Activated B cell treated with CpG ODN at 0.5 μM for 24 hours (primary cell): ENCODE results near the gene KDM4C. TPM values are rescaled to one million over a fixed set of nuclear protein-coding genes. Genes with fewer than 3 reads are reported as not detected.
A peak's percentile ranks its signal among the peaks of the same experiment; 100 is the strongest.

Experiments
- ATAC-seq: fragments of 200-7000 bp; cut with Tn5 transposase; one replicate; pipeline ENCODE4 v1.10.0; 2021; ENCODE audit warnings: low read depth, mild to moderate bottlenecking, moderate library complexity
- CTCF ChIA-PET: fragments of 350-600 bp; sonication (Branson Sonifier 250); formaldehyde crosslinking; loops from one replicate; lab custom pipeline; 2021; ENCODE audit warnings: antibody characterized with exemption; lab: Charles Lee
- POLR2A ChIA-PET: fragments of 350-600 bp; sonication (Branson Sonifier 250); formaldehyde crosslinking; loops from one replicate; lab custom pipeline; 2021; ENCODE audit warnings: antibody characterized with exemption; lab: Charles Lee
- DNase-seq: peaks from one replicate; pipeline ENCODE4 v3.0.0; 2022
- H3K27ac Mint-ChIP-seq: one replicate; pipeline ENCODE4 v1.8.0; 2020; ENCODE audit warnings: mixed read lengths
- H3K27me3 Mint-ChIP-seq: one replicate; pipeline ENCODE4 v1.8.0; 2021; ENCODE audit warnings: mixed read lengths
- H3K36me3 Mint-ChIP-seq: one replicate; pipeline ENCODE4 v1.8.0; 2021; ENCODE audit warnings: low read depth, mixed read lengths
- H3K4me1 Mint-ChIP-seq: one replicate; pipeline ENCODE4 v1.8.0; 2021; ENCODE audit warnings: mixed read lengths
- H3K4me3 Mint-ChIP-seq: one replicate; pipeline ENCODE4 v1.8.0; 2020; ENCODE audit warnings: mild to moderate bottlenecking, mixed read lengths
- H3K9me3 Mint-ChIP-seq: one replicate; pipeline ENCODE4 v1.8.0; 2020; ENCODE audit warnings: mixed read lengths
- intact Hi-C: fragments of 100-400 bp; cut with micrococcal nuclease; formaldehyde crosslinking; loops from one replicate; pipeline ENCODE4 v1.15.1; 2024
- total RNA-seq: library from RNA; stranded (reverse); gene quantifications from 2 replicates; pipeline ENCODE4 v1.2.3, GENCODE V29; 2022
- TF ChIP-seq, protein P1 (sequence below): fragments of 200-600 bp; IDR thresholded peaks from one replicate; pipeline ENCODE4 v1.8.0; 2022; ENCODE audit warnings: antibody characterized with exemption, mild to moderate bottlenecking

The KDM4C gene
- total RNA-seq, 1 donor from 2014 or later: 113 TPM

DNA sequence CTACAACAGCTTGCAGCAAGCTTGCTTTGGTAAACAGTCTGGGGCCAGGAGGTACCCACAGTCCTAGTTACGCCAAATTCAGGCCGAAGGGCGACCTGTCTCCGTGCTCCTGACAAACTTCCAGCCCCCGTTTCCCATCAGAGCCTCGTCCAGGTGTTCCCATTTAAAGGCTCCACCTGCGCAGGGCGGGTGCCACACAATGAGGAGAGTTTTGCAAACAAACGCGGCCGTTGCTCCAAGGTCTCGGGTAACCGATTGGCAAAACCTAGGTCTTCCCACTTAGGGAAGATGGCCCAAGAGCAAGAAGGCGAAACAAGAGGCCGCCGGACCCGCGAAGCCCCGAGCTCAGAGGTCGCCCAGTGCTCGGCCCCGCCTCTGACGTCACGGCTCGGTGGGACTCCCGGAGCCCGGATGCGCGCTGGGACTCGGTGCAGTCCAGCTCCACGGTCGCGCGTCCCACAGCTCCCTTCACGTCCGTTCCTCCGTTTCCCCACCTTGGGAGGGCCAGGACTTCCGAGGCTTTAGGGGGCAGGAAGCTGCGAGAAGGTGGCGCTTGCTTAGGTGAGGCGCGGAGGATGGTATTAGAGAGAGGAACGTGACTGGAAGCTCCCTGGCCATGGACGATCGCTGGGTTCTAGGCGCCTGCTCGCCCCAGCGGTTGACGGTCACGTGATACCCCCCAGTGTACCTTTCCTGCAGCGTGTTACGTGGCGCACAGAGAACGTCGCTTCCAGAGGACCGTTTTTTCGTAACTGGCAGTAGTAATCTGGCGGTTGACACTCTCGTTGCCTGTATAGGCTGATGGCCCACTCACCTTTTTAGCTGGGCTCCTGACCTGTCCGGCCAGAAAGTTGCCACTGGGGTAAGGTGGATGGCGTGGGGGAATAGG is 41.8 kb upstream of the KDM4C start:
- POLR2A ChIA-PET: interaction anchor here (0.5 to 2.1 kb wide), 22 partner anchors 10 to 303 kb away, joined by 3 to 62 read pairs (median 6); partner anchors contain the start of genes GLDC, KDM4C and UHRF2
- DNase-seq (peak; percentile 71), ATAC-seq (peak; percentile 86)
- Mint-ChIP-seq H3K9me3 (no peaks in the 10 kb centered on the region), H3K36me3 (peaks cover 2% of the 10 kb centered on the region), H3K4me1 (peaks cover 13% of the 10 kb centered on the region), H3K4me3 (peak overlapping the region; percentile 90), H3K27ac (peak overlapping the region; percentile 92), H3K27me3 (no peaks in the 10 kb centered on the region)
- CTCF ChIA-PET: interaction anchor here (1.1 to 1.3 kb wide), 2 partner anchors 30 to 34 kb away, joined by 3 to 7 read pairs; no protein-coding TSS in a partner anchor
- intact Hi-C loops: loop anchor here (1.0 to 2.0 kb wide), 5 partner anchors 21 to 41 kb away; partner anchors contain the start of gene KDM4C
- TF ChIP-seq, protein P1, sequence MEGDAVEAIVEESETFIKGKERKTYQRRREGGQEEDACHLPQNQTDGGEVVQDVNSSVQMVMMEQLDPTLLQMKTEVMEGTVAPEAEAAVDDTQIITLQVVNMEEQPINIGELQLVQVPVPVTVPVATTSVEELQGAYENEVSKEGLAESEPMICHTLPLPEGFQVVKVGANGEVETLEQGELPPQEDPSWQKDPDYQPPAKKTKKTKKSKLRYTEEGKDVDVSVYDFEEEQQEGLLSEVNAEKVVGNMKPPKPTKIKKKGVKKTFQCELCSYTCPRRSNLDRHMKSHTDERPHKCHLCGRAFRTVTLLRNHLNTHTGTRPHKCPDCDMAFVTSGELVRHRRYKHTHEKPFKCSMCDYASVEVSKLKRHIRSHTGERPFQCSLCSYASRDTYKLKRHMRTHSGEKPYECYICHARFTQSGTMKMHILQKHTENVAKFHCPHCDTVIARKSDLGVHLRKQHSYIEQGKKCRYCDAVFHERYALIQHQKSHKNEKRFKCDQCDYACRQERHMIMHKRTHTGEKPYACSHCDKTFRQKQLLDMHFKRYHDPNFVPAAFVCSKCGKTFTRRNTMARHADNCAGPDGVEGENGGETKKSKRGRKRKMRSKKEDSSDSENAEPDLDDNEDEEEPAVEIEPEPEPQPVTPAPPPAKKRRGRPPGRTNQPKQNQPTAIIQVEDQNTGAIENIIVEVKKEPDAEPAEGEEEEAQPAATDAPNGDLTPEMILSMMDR: no peak

DNA sequence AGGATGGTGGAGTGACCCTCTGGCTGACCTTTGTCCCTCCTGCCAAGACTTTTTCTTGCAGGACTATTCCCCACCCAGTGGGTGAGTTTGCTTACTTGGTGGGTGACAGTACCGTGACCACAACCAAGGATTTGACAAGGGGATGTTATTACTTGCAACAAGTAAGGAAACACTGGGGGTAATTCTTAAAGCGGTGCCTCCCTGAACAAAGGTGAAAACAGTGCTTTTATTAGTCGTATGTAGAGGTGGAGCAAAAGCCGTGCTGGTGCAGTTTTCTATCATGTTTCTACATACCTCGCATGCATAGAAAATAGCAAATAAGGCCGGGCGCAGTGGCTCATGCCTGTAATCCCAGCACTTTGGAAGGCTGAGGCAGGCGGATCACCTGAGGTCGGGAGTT is 41.0 kb upstream of the KDM4C start:
- intact Hi-C loops: loop anchor here (1.0 to 2.0 kb wide), 5 partner anchors 21 to 40 kb away; partner anchors contain the start of gene KDM4C
- no peak for ATAC-seq
- POLR2A ChIA-PET: interaction anchor here (0.5 to 2.1 kb wide), 16 partner anchors 11 to 84 kb away, joined by 3 to 62 read pairs (median 7); partner anchors contain the start of genes GLDC and KDM4C

DNA sequence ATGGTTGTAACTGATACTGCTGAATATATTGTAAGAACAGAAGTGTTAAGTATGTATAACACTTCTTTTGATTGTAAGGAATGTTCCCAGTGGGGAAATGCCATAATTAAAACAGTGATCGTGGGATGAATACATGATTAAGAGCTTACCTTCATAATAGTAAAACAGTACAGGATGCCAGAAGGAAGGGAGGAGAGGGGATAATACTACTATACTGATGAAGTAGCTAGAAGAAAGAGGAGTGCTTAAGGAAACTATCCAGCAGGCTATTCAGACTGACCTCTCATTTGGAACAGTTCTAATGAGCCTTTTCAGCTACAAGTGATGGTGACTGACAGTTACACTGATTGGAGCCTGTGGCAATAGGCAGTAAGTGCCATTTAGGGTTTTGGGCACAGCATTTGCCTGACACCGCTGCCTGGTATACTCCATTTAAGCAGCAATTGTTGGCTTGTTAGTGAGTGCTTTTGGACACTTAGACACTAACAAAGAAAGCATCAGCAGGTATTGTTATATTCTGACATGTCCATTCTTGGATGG is 33.8 kb upstream of the KDM4C start:
- peaks cover 27% of the 10 kb centered on the region for H3K4me1 Mint-ChIP-seq
- ChIA-PET CTCF (no interaction called here), POLR2A (interaction anchor here (1.0 to 2.4 kb wide), 5 partner anchors 14 to 56 kb away, joined by 3 to 21 read pairs (median 6); partner anchors contain the start of gene KDM4C)
- peak overlapping the region; percentile 84 for H3K27ac Mint-ChIP-seq
- DNase-seq (no peak), ATAC-seq (no peak)
- no peaks in the 10 kb centered on the region for H3K36me3 Mint-ChIP-seq
- H3K4me3 Mint-ChIP-seq: no peak overlapping the region
- H3K9me3 Mint-ChIP-seq: no peaks in the 10 kb centered on the region
- no peaks in the 10 kb centered on the region for H3K27me3 Mint-ChIP-seq
- intact Hi-C loops: loop anchor here (2.0 kb wide), 1 partner anchor 15 kb away; no protein-coding TSS in a partner anchor
- TF ChIP-seq, protein P1: no peak

More for the DNA sequence above, 41.0 kb upstream of the KDM4C start:
- DNase-seq: no peak
- H3K9me3 Mint-ChIP-seq: no peaks in the 10 kb centered on the region
- H3K36me3 Mint-ChIP-seq: peaks cover 2% of the 10 kb centered on the region
- peak overlapping the region; percentile 90 for H3K4me3 Mint-ChIP-seq
- H3K27me3 Mint-ChIP-seq: no peaks in the 10 kb centered on the region
- peak overlapping the region; percentile 92 for H3K27ac Mint-ChIP-seq
- CTCF ChIA-PET: interaction anchor here (1.1 kb wide), 1 partner anchor 31 kb away, joined by 3 read pairs; no protein-coding TSS in a partner anchor
- TF ChIP-seq, protein P1: no peak
- H3K4me1 Mint-ChIP-seq: peaks cover 11% of the 10 kb centered on the region

DNA sequence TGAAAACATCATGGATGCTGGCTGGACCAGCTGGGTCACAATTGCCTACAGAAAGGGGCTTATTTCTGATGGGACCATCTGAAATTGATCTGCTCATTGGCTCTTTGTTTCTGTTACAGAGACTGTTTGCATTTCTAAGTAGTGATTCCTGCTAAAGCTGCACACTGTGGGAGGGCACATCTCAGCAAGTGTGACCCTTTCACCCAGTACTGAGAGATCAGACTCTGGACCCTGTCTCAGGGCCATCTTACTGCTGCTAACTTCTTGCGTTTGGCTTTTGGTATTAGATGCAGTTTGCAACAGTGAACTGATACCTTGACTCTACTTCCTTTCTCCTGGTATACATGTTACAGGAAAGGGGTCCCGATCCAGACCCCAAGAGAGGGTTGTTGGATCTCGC is 24.5 kb upstream of the KDM4C start:
- POLR2A ChIA-PET: no interaction called here
- intact Hi-C loops: no loop called here
- no peak overlapping the region for H3K27ac Mint-ChIP-seq
- no peak for DNase-seq
- H3K4me1 Mint-ChIP-seq: peaks cover 4% of the 10 kb centered on the region
- no peak overlapping the region for H3K4me3 Mint-ChIP-seq
- H3K9me3 Mint-ChIP-seq: peaks cover 5% of the 10 kb centered on the region
- CTCF ChIA-PET: no interaction called here
- H3K27me3 Mint-ChIP-seq: no peaks in the 10 kb centered on the region
- H3K36me3 Mint-ChIP-seq: peaks cover 4% of the 10 kb centered on the region
- TF ChIP-seq, protein P1: no peak
- ATAC-seq: no peak
